SU-DHL-6 (cell line): ENCODE data around the gene CEP95.

Experiments used
- EZH2phosphoT487 ChIP-seq: fragments of 200-600 bp; sonication (generic), shearing (Covaris generic); conservative IDR thresholded peaks from 2 replicates; pipeline ENCODE4 v1.6.1; 2018; ENCODE audit warnings: mild to moderate bottlenecking, antibody characterized with exemption, low read length, moderate library complexity, mixed read lengths
- TF ChIP-seq, protein P1 (sequence below): fragments of 200-600 bp; sonication (generic); IDR thresholded peaks from one replicate; pipeline ENCODE4 v1.5.1; 2017; ENCODE audit warnings: antibody characterized with exemption, mild to moderate bottlenecking, low read length, moderate library complexity; ENCODE audit not compliant: insufficient read depth, poor library complexity, severe bottlenecking

DNA sequence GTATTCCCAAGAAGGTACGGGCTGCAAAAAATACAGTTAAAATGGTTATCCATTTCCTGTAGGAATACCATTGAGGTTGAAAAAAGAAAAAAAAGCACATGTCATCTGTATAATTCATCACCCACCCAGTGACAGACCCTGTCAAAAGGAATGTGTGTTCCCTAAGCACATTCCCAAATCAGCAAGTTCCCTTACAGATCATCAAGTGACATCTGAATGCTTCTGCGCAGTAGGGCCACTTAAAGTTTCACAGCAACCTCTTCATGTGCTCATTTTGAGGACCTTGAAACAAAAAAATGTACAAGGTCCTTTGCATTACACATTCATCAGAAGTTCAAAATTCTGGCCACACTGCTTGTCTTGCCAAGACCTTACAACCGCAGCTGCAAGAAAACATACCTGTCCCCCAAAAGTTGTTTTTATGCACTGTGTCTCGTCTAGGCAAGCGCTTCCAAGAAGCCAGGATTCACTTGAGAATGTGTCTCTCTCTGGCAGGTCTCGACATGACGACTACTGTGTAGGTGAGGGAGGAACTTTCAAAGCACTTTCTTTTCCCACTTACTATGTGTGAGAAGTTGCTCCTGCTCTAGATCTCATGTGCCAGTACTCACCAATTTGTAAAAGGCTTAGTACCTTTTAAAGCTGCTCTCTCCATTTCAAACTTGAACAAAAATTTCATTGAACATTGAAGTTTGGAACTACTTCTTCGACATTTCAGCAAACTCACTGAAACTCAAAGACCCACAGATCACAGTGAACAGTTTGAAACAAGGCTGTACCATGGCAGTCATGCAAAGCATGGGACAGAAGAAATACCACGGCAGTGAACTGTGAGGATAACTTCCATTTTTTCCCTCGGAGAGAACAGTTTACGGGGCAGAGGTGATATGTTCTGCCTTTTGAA, 5.7 kb upstream of the CEP95 start:
- TF ChIP-seq, protein P1, sequence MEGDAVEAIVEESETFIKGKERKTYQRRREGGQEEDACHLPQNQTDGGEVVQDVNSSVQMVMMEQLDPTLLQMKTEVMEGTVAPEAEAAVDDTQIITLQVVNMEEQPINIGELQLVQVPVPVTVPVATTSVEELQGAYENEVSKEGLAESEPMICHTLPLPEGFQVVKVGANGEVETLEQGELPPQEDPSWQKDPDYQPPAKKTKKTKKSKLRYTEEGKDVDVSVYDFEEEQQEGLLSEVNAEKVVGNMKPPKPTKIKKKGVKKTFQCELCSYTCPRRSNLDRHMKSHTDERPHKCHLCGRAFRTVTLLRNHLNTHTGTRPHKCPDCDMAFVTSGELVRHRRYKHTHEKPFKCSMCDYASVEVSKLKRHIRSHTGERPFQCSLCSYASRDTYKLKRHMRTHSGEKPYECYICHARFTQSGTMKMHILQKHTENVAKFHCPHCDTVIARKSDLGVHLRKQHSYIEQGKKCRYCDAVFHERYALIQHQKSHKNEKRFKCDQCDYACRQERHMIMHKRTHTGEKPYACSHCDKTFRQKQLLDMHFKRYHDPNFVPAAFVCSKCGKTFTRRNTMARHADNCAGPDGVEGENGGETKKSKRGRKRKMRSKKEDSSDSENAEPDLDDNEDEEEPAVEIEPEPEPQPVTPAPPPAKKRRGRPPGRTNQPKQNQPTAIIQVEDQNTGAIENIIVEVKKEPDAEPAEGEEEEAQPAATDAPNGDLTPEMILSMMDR, result no peak
- TF ChIP-seq EZH2phosphoT487, result no peak
